ENCODE results near the gene RAX2.

- TF ChIP-seq, protein P1, sequence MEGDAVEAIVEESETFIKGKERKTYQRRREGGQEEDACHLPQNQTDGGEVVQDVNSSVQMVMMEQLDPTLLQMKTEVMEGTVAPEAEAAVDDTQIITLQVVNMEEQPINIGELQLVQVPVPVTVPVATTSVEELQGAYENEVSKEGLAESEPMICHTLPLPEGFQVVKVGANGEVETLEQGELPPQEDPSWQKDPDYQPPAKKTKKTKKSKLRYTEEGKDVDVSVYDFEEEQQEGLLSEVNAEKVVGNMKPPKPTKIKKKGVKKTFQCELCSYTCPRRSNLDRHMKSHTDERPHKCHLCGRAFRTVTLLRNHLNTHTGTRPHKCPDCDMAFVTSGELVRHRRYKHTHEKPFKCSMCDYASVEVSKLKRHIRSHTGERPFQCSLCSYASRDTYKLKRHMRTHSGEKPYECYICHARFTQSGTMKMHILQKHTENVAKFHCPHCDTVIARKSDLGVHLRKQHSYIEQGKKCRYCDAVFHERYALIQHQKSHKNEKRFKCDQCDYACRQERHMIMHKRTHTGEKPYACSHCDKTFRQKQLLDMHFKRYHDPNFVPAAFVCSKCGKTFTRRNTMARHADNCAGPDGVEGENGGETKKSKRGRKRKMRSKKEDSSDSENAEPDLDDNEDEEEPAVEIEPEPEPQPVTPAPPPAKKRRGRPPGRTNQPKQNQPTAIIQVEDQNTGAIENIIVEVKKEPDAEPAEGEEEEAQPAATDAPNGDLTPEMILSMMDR (IDR thresholded peaks at IDR 0.05; ENCODE audit: poor library complexity): no peak
- no peak for TF ChIP-seq EZH2phosphoT487 (IDR thresholded peaks at IDR 0.05; ENCODE audit: low read depth, severe bottlenecking, unreplicated experiment)
- TF ChIP-seq EZH2 (IDR thresholded peaks at IDR 0.05; ENCODE audit: borderline replicate concordance): no peak
Observed at GRCh38 chr19:3814648-3815047, 42.6 kb upstream of the RAX2 start.

All from hepatocyte (in vitro differentiated cells).